Activated B cell treated with CpG ODN at 0.5 μM for 24 hours (primary cell): ENCODE results near the gene TK2. TPM values are rescaled to one million over a fixed set of nuclear protein-coding genes. Genes with fewer than 3 reads are reported as not detected.

ENCODE experiments used
- ATAC-seq: fragments of 200-7000 bp; cut with Tn5 transposase; one replicate; pipeline ENCODE4 v1.10.0; 2021; ENCODE audit warnings: low read depth, mild to moderate bottlenecking, moderate library complexity
- CTCF ChIA-PET: fragments of 350-600 bp; sonication (Branson Sonifier 250); formaldehyde crosslinking; loops from one replicate; lab custom pipeline; 2021; ENCODE audit warnings: antibody characterized with exemption; lab: Charles Lee
- POLR2A ChIA-PET: fragments of 350-600 bp; sonication (Branson Sonifier 250); formaldehyde crosslinking; loops from one replicate; lab custom pipeline; 2021; ENCODE audit warnings: antibody characterized with exemption; lab: Charles Lee
- DNase-seq: peaks from one replicate; pipeline ENCODE4 v3.0.0; 2022
- H3K27ac Mint-ChIP-seq: one replicate; pipeline ENCODE4 v1.8.0; 2020; ENCODE audit warnings: mixed read lengths
- H3K27me3 Mint-ChIP-seq: one replicate; pipeline ENCODE4 v1.8.0; 2021; ENCODE audit warnings: mixed read lengths
- H3K36me3 Mint-ChIP-seq: one replicate; pipeline ENCODE4 v1.8.0; 2021; ENCODE audit warnings: low read depth, mixed read lengths
- H3K4me1 Mint-ChIP-seq: one replicate; pipeline ENCODE4 v1.8.0; 2021; ENCODE audit warnings: mixed read lengths
- H3K4me3 Mint-ChIP-seq: one replicate; pipeline ENCODE4 v1.8.0; 2020; ENCODE audit warnings: mild to moderate bottlenecking, mixed read lengths
- H3K9me3 Mint-ChIP-seq: one replicate; pipeline ENCODE4 v1.8.0; 2020; ENCODE audit warnings: mixed read lengths
- CTCF ChIP-seq: fragments of 200-600 bp; IDR thresholded peaks from one replicate; pipeline ENCODE4 v1.8.0; 2022; ENCODE audit warnings: antibody characterized with exemption, mild to moderate bottlenecking
- intact Hi-C: fragments of 100-400 bp; cut with micrococcal nuclease; formaldehyde crosslinking; loops from one replicate; pipeline ENCODE4 v1.15.1; 2024
- total RNA-seq: library from RNA; stranded (reverse); gene quantifications from 2 replicates; pipeline ENCODE4 v1.2.3, GENCODE V29; 2022

Gene TK2
- total RNA-seq, 1 donor from 2014 or later: 4.8 TPM

- Mint-ChIP-seq H3K27ac (no peak overlapping the region), H3K9me3 (no peaks in the 10 kb centered on the region), H3K4me1 (peaks cover 42% of the 10 kb centered on the region), H3K27me3 (no peaks in the 10 kb centered on the region), H3K4me3 (no peak overlapping the region), H3K36me3 (no peaks in the 10 kb centered on the region)
- intact Hi-C loops: no loop called here
- no peak for TF ChIP-seq CTCF
- ChIA-PET CTCF (interaction anchor here (0.7 to 1.4 kb wide), 2 partner anchors 34 to 95 kb away, joined by 4 read pairs; no protein-coding TSS in a partner anchor), POLR2A (no interaction called here)
- ATAC-seq (no peak), DNase-seq (no peak)
Observed at GRCh38 chr16:66513111-66513723, 36.7 kb downstream of the TK2 start.

GRCh38 chr16:66512272-66513110, 37.4 kb downstream of the TK2 start:
- Mint-ChIP-seq H3K27ac (no peak overlapping the region), H3K9me3 (no peaks in the 10 kb centered on the region), H3K4me3 (no peak overlapping the region), H3K4me1 (peaks cover 40% of the 10 kb centered on the region), H3K36me3 (no peaks in the 10 kb centered on the region), H3K27me3 (no peaks in the 10 kb centered on the region)
- no peak for DNase-seq
- TF ChIP-seq CTCF: no peak
- no peak for ATAC-seq
- ChIA-PET CTCF (interaction anchor here (0.7 to 1.5 kb wide), 8 partner anchors 12 to 96 kb away, joined by 3 to 9 read pairs (median 4); partner anchors contain the start of genes CKLF and TK2), POLR2A (interaction anchor here (1.2 to 1.6 kb wide), 3 partner anchors 11 to 40 kb away, joined by 4 to 6 read pairs (median 5); partner anchors contain the start of gene CKLF)
- intact Hi-C loops: loop anchor here (1.0 kb wide), 1 partner anchor 77 kb away; no protein-coding TSS in a partner anchor

- no peak overlapping the region for H3K27ac Mint-ChIP-seq
- peaks cover 33% of the 10 kb centered on the region for H3K4me1 Mint-ChIP-seq
- intact Hi-C loops: loop anchor here (1.0 kb wide), 1 partner anchor 78 kb away; no protein-coding TSS in a partner anchor
- no peaks in the 10 kb centered on the region for H3K9me3 Mint-ChIP-seq
- ATAC-seq (no peak), DNase-seq (no peak)
- H3K27me3 Mint-ChIP-seq: no peaks in the 10 kb centered on the region
- no peaks in the 10 kb centered on the region for H3K36me3 Mint-ChIP-seq
- CTCF ChIA-PET: interaction anchor here (0.8 to 1.5 kb wide), 7 partner anchors 13 to 97 kb away, joined by 3 to 9 read pairs (median 4); partner anchors contain the start of genes CKLF and TK2
- POLR2A ChIA-PET: interaction anchor here (1.2 to 1.6 kb wide), 3 partner anchors 12 to 41 kb away, joined by 4 to 6 read pairs (median 5); partner anchors contain the start of gene CKLF
- no peak for TF ChIP-seq CTCF
- H3K4me3 Mint-ChIP-seq: no peak overlapping the region
Observed at GRCh38 chr16:66511602-66512271, 38.2 kb downstream of the TK2 start.

- TF ChIP-seq CTCF: no peak
- ChIA-PET CTCF (interaction anchor here (1.1 to 1.5 kb wide), 3 partner anchors 41 to 104 kb away, joined by 3 to 9 read pairs (median 3); partner anchors contain the start of gene CKLF), POLR2A (interaction anchor here (0.9 to 1.6 kb wide), 4 partner anchors 13 to 43 kb away, joined by 3 to 5 read pairs (median 4); partner anchors contain the start of gene CKLF)
- intact Hi-C loops: no loop called here
- no peak for ATAC-seq
- no peak for DNase-seq
- peaks cover 25% of the 10 kb centered on the region for H3K4me1 Mint-ChIP-seq
- no peaks in the 10 kb centered on the region for H3K9me3 Mint-ChIP-seq
- H3K27me3 Mint-ChIP-seq: no peaks in the 10 kb centered on the region
- H3K36me3 Mint-ChIP-seq: no peaks in the 10 kb centered on the region
- H3K27ac Mint-ChIP-seq: no peak overlapping the region
- H3K4me3 Mint-ChIP-seq: no peak overlapping the region
Observed at GRCh38 chr16:66510711-66511601, 39.0 kb downstream of the TK2 start.
